H9 (cell line): ENCODE data around the gene CFAP161. TPM values are rescaled to one million over a fixed set of nuclear protein-coding genes. Genes with fewer than 3 reads are reported as not detected.

Experiments
- DNase-seq: peaks from one replicate; pipeline ENCODE4 v3.0.0-alpha.2; 2017
- H2AFZ ChIP-seq: one replicate; pipeline ENCODE4 v1.6.1; 2013; ENCODE audit warnings: mild to moderate bottlenecking, low read length, control low read depth, moderate library complexity
- H2AK5ac ChIP-seq: 2 replicates; pipeline ENCODE4 v1.6.1; 2013; ENCODE audit warnings: low read length, control low read depth, mixed read lengths; ENCODE audit not compliant: insufficient read length
- H2BK120ac ChIP-seq: one replicate; pipeline ENCODE4 v1.6.1; 2013; ENCODE audit warnings: low read depth, mild to moderate bottlenecking, low read length, control low read depth, inconsistent platforms; ENCODE audit not compliant: poor library complexity, severe bottlenecking
- H2BK12ac ChIP-seq: 2 replicates; pipeline ENCODE4 v1.6.1; 2013; ENCODE audit warnings: low read length, control low read depth, mixed read lengths, low read depth; ENCODE audit not compliant: insufficient read length
- H2BK15ac ChIP-seq: 2 replicates; pipeline ENCODE4 v1.6.1; 2013; ENCODE audit warnings: low read depth, low read length, control low read depth
- H2BK20ac ChIP-seq: one replicate; pipeline ENCODE4 v1.6.1; 2013; ENCODE audit warnings: low read depth, mild to moderate bottlenecking, low read length, control low read depth, inconsistent platforms; ENCODE audit not compliant: poor library complexity, severe bottlenecking
- H2BK5ac ChIP-seq: 2 replicates; pipeline ENCODE4 v1.6.1; 2013; ENCODE audit warnings: low read length, control low read depth, mixed read lengths; ENCODE audit not compliant: insufficient read length
- H3K14ac ChIP-seq: 2 replicates; pipeline ENCODE4 v1.6.1; 2013; ENCODE audit warnings: low read length, control low read depth; ENCODE audit not compliant: insufficient read depth
- H3K18ac ChIP-seq: 2 replicates; pipeline ENCODE4 v1.6.1; 2013; ENCODE audit warnings: low read depth, mild to moderate bottlenecking, mixed read lengths, low read length, control low read depth; ENCODE audit not compliant: insufficient read length
- H3K23ac ChIP-seq: 2 replicates; pipeline ENCODE4 v1.6.1; 2013; ENCODE audit warnings: low read length, control low read depth, mixed read lengths, low read depth; ENCODE audit not compliant: insufficient read length
- H3K23me2 ChIP-seq: 2 replicates; pipeline ENCODE4 v1.6.1; 2013; ENCODE audit warnings: low read depth, mild to moderate bottlenecking, mixed read lengths, low read length, control low read depth; ENCODE audit not compliant: insufficient read length, poor library complexity, severe bottlenecking
- H3K27ac ChIP-seq: 2 replicates; pipeline ENCODE4 v1.5.1; 2013; ENCODE audit warnings: low read length, control low read depth, mixed read lengths, low read depth; ENCODE audit not compliant: insufficient read length
- H3K27me3 ChIP-seq: 2 replicates; pipeline ENCODE4 v1.6.1; 2013; ENCODE audit warnings: low read length, control low read depth, inconsistent platforms; ENCODE audit not compliant: insufficient read depth
- H3K4ac ChIP-seq: 2 replicates; pipeline ENCODE4 v1.6.1; 2013; ENCODE audit warnings: low read depth, mild to moderate bottlenecking, control low read depth, inconsistent platforms, low read length, moderate library complexity
- H3K4me1 ChIP-seq: 2 replicates; pipeline ENCODE4 v1.6.1; 2013; ENCODE audit warnings: low read length, control low read depth, inconsistent platforms; ENCODE audit not compliant: insufficient read depth
- H3K4me2 ChIP-seq: 2 replicates; pipeline ENCODE4 v1.6.1; 2013; ENCODE audit warnings: low read length, control low read depth, mixed read lengths; ENCODE audit not compliant: insufficient read length, insufficient read depth
- H3K56ac ChIP-seq: 2 replicates; pipeline ENCODE4 v1.6.1; 2013; ENCODE audit warnings: low read depth, mild to moderate bottlenecking, mixed read lengths, low read length, control low read depth; ENCODE audit not compliant: insufficient read length
- H3K79me1 ChIP-seq: 2 replicates; pipeline ENCODE4 v1.6.1; 2013; ENCODE audit warnings: low read depth, mild to moderate bottlenecking, moderate library complexity, low read length, control low read depth, inconsistent platforms; ENCODE audit not compliant: insufficient read depth, poor library complexity, severe bottlenecking
- H3K79me2 ChIP-seq: 2 replicates; pipeline ENCODE4 v1.6.1; 2013; ENCODE audit warnings: low read length, control low read depth, inconsistent platforms; ENCODE audit not compliant: insufficient read depth
- H3K9ac ChIP-seq: 2 replicates; pipeline ENCODE4 v1.6.1; 2013; ENCODE audit warnings: low read length, control low read depth, mixed read lengths; ENCODE audit not compliant: insufficient read length; ENCODE audit errors: extremely low read depth
- H3K9me3 ChIP-seq: one replicate; pipeline ENCODE4 v1.6.1; 2013; ENCODE audit warnings: low read depth, low read length, inconsistent platforms; ENCODE audit not compliant: control insufficient read depth
- H3T11ph ChIP-seq: one replicate; pipeline ENCODE4 v1.6.1; 2013; ENCODE audit warnings: mild to moderate bottlenecking, low read length, control low read depth, inconsistent platforms
- H4K20me1 ChIP-seq: one replicate; pipeline ENCODE4 v1.6.1; 2013; ENCODE audit not compliant: control insufficient read depth, insufficient read length, insufficient read depth
- H4K5ac ChIP-seq: 2 replicates; pipeline ENCODE4 v1.6.1; 2013; ENCODE audit warnings: low read depth, mild to moderate bottlenecking, mixed read lengths, low read length, control low read depth; ENCODE audit not compliant: insufficient read length
- H4K8ac ChIP-seq: replicated peaks from 2 replicates; pipeline ENCODE4 v1.6.1; 2013; ENCODE audit warnings: low read length, control low read depth, mixed read lengths, low read depth; ENCODE audit not compliant: insufficient read length
- H4K91ac ChIP-seq: 2 replicates; pipeline ENCODE4 v1.6.1; 2013; ENCODE audit warnings: low read depth, mild to moderate bottlenecking, moderate library complexity, mixed read lengths, low read length, control low read depth; ENCODE audit not compliant: insufficient read length
- H3K27ac Mint-ChIP-seq, 3 experiments: 2 replicates in 2 of 3; 3 replicates in 1 of 3; pipeline ENCODE4 v1.8.0; 2020 to 2021; ENCODE audit warnings: mixed read lengths in 3 of 3, mild to moderate bottlenecking in 1 of 3, moderate library complexity in 1 of 3
- H3K27me3 Mint-ChIP-seq: 2 replicates; pipeline ENCODE4 v1.8.0; 2021; ENCODE audit warnings: low read depth, mild to moderate bottlenecking, moderate library complexity, mixed read lengths
- H3K36me3 Mint-ChIP-seq, 3 experiments: 2 replicates in 2 of 3; 3 replicates in 1 of 3; pipeline ENCODE4 v1.8.0; 2020 to 2021; ENCODE audit warnings: low read depth in 3 of 3, mixed read lengths in 3 of 3; ENCODE audit not compliant: insufficient read depth in 1 of 3
- H3K4me1 Mint-ChIP-seq, 2 experiments: 2 replicates each; pipeline ENCODE4 v1.8.0; 2020; ENCODE audit warnings: mixed read lengths in 2 of 2
- H3K4me3 Mint-ChIP-seq, 2 experiments: 2 replicates in 1 of 2; 3 replicates in 1 of 2; pipeline ENCODE4 v1.8.0; 2020 to 2021; ENCODE audit warnings: mild to moderate bottlenecking in 2 of 2, mixed read lengths in 2 of 2, moderate library complexity in 1 of 2
- H3K9me3 Mint-ChIP-seq, 2 experiments: 2 replicates in 1 of 2; 3 replicates in 1 of 2; pipeline ENCODE4 v1.8.0; 2020; ENCODE audit warnings: mild to moderate bottlenecking in 2 of 2, mixed read lengths in 2 of 2, moderate library complexity in 1 of 2
- CTCF ChIP-seq: fragments of 200-600 bp; sonication (generic); conservative IDR thresholded peaks from 3 replicates; pipeline ENCODE4 v1.8.0; 2021; ENCODE audit warnings: antibody characterized with exemption, mild to moderate bottlenecking
- total RNA-seq: library from RNA; stranded (reverse); gene quantifications from 2 replicates; pipeline ENCODE4 v1.2.1, GENCODE V29; 2021

The CFAP161 gene
- total RNA-seq, 1 experiment from 2014 or later = 0.24 TPM

GRCh38 chr15:81171286-81171685 is 37.2 kb downstream of the CFAP161 start:
- Mint-ChIP-seq H3K4me1 (no peaks in the 10 kb centered on the region), H3K4me3 (no peak overlapping the region), H3K36me3 (no peaks in the 10 kb centered on the region), H3K9me3 (no peaks in the 10 kb centered on the region), H3K27me3 (peaks cover 22% of the 10 kb centered on the region), H3K27ac (no peak overlapping the region)
- no peaks in the 10 kb centered on the region for H3K4me1 ChIP-seq
- no peaks in the 10 kb centered on the region for H3K23me2 ChIP-seq
- no peak overlapping the region for H3K27ac ChIP-seq
- no peak overlapping the region for H3K4ac ChIP-seq
- H2AK5ac ChIP-seq = no peak overlapping the region
- H3K23ac ChIP-seq = no peak overlapping the region
- no peak overlapping the region for H2BK20ac ChIP-seq
- no peak overlapping the region for H4K91ac ChIP-seq
- H3K27me3 ChIP-seq = no peaks in the 10 kb centered on the region
- no peak overlapping the region for H3K18ac ChIP-seq
- H4K5ac ChIP-seq = no peak overlapping the region
- H4K20me1 ChIP-seq = peaks cover 2% of the 10 kb centered on the region
- no peak for DNase-seq
- H2BK5ac ChIP-seq = no peak overlapping the region
- H3K9ac ChIP-seq = no peak overlapping the region
- no peak overlapping the region for H3K14ac ChIP-seq
- no peak overlapping the region for H2BK15ac ChIP-seq
- no peak overlapping the region for H4K8ac ChIP-seq
- no peaks in the 10 kb centered on the region for H3K79me2 ChIP-seq
- H3K79me1 ChIP-seq = no peaks in the 10 kb centered on the region
- no peaks in the 10 kb centered on the region for H3K9me3 ChIP-seq
- TF ChIP-seq CTCF = no peak
- no peak overlapping the region for H2BK120ac ChIP-seq
- no peak overlapping the region for H2AFZ ChIP-seq
- no peak overlapping the region for H3T11ph ChIP-seq
- H2BK12ac ChIP-seq = no peak overlapping the region
- no peak overlapping the region for H3K56ac ChIP-seq
- no peak overlapping the region for H3K4me2 ChIP-seq
